Peyer's patch (tissue), 4 donors: Measurements from ENCODE around the gene NAA25. TPM values are rescaled to one million over a fixed set of nuclear protein-coding genes. Genes with fewer than 3 reads are reported as not detected.

Experiments
- DNase-seq, 3 donors: peaks; one replicate each; pipeline ENCODE4 v3.0.0-alpha.2; 2017 to 2019
- H3K27ac ChIP-seq, 4 donors: fragments of 200-600 bp; sonication (generic); one replicate each; pipeline ENCODE4 v1.5.1; 2016 to 2019
- H3K27me3 ChIP-seq, 2 donors: fragments of 200-600 bp; sonication (generic); one replicate each; pipeline ENCODE4 v1.5.1; 2019
- H3K36me3 ChIP-seq, 3 donors: fragments of 200-600 bp; sonication (generic); one replicate each; pipeline ENCODE4 v1.5.1; 2016 to 2019
- H3K4me1 ChIP-seq, 4 donors: fragments of 200-600 bp; sonication (generic); one replicate each; pipeline ENCODE4 v1.5.1; 2016 to 2019
- H3K4me3 ChIP-seq, 4 donors: fragments of 200-600 bp; sonication (generic); 1 replicate in 3 of 4; 2 replicates in 1 of 4; pipeline ENCODE4 v1.5.1; 2016 to 2019; ENCODE audit warnings: mild to moderate bottlenecking in 1 of 4
- H3K9me3 ChIP-seq, 4 donors: fragments of 200-600 bp; sonication (generic); one replicate each; pipeline ENCODE4 v1.5.1; 2016 to 2019; ENCODE audit warnings: mild to moderate bottlenecking in 1 of 4
- CTCF ChIP-seq, 6 experiments: fragments of 450-650 bp in 4 of 6; fragments of 200-600 bp in 2 of 6; sonication (generic) in 1 of 6; IDR thresholded peaks; one replicate each; pipeline ENCODE4 v1.5.1; 2017 to 2019; ENCODE audit warnings: antibody characterized with exemption in 6 of 6, mild to moderate bottlenecking in 3 of 6, moderate library complexity in 1 of 6
- POLR2A ChIP-seq, 2 donors: fragments of 450-650 bp; IDR thresholded peaks; one replicate each; pipeline ENCODE4 v1.5.1; 2017; ENCODE audit warnings: antibody characterized with exemption in 2 of 2, mild to moderate bottlenecking in 2 of 2, moderate library complexity in 2 of 2
- small RNA-seq, 2 donors: library from RNA; depleted of rRNA; stranded (forward); fragments of <200 nt; gene quantifications; one replicate each; pipeline ENCODE3, GENCODE V24; 2016
- total RNA-seq, 4 donors: library from RNA; depleted of rRNA; stranded (reverse); fragments of >200 nt; gene quantifications; one replicate each; pipeline ENCODE4 v1.1.0, GENCODE V29; 2016

The NAA25 gene
- total RNA-seq, 4 donors from 2014 or later: 18.9 to 25.6 (median 22.2) TPM

- no peak overlapping the region for H3K4me3 ChIP-seq
- no peak overlapping the region for H3K27ac ChIP-seq
- no peaks in the 10 kb centered on the region for H3K27me3 ChIP-seq
- DNase-seq: no peak
- no peaks in the 10 kb centered on the region for H3K4me1 ChIP-seq
- no peaks in the 10 kb centered on the region for H3K9me3 ChIP-seq
- H3K36me3 ChIP-seq: peaks cover 0 to 8% (median 0%) of the 10 kb centered on the region in 3 donors
- TF ChIP-seq CTCF (IDR thresholded peaks at IDR 0.05): no peak
- TF ChIP-seq POLR2A (IDR thresholded peaks at IDR 0.05): no peak
These were observed 130.0 kb downstream of the NAA25 start for GRCh38 chr12:111978545-111978944.

- H3K4me3 ChIP-seq: no peak overlapping the region
- H3K27ac ChIP-seq: no peak overlapping the region
- H3K36me3 ChIP-seq: peaks cover 0 to 13% (median 0%) of the 10 kb centered on the region in 3 donors
- DNase-seq: no peak
- H3K4me1 ChIP-seq: no peaks in the 10 kb centered on the region
- no peaks in the 10 kb centered on the region for H3K27me3 ChIP-seq
- H3K9me3 ChIP-seq: no peaks in the 10 kb centered on the region
- TF ChIP-seq POLR2A (IDR thresholded peaks at IDR 0.05) (no peak), CTCF (IDR thresholded peaks at IDR 0.05) (no peak)
These were observed 131.7 kb downstream of the NAA25 start for GRCh38 chr12:111976860-111977259.

Small RNA genes within 50 kb of the gene (small RNA-seq; reads per million reads assigned to genes)
- gene AC004024.1: 0 reads per million in 2 donors
- gene MIR3657: 0 reads per million in 2 donors
- gene RF00019: 0 reads per million in 2 donors

Other genes starting within 250 kb of the NAA25 start
- 10 to 100 TPM; 21.5 to 37.3 (median 35.5) TPM for gene TMEM116, start 95.6 kb downstream of the NAA25 start, total RNA-seq
- gene ERP29, start 95.4 kb downstream of the NAA25 start, total RNA-seq: 10 to 100 TPM; 39.8 to 62.7 (median 49.1) TPM
- gene TRAFD1, start 16.8 kb upstream of the NAA25 start, total RNA-seq: 10 to 100 TPM; 19.4 to 95.7 (median 30.5) TPM